Right cardiac atrium (tissue), 5 donors: ENCODE data around the gene ALOXE3. TPM values are rescaled to one million over a fixed set of nuclear protein-coding genes. Genes with fewer than 3 reads are reported as not detected.

Source experiments
- ATAC-seq, 2 donors: fragments of 200-7000 bp; cut with Tn5 transposase; one replicate each; pipeline versions ENCODE4 v1.8.0 to v1.9.1; 2020; ENCODE audit warnings: moderate library complexity in 2 of 2, mild to moderate bottlenecking in 1 of 2
- DNase-seq, 3 donors: peaks; one replicate each; pipeline ENCODE4 v3.0.0-alpha.2; 2020
- H3K27ac ChIP-seq: one replicate; pipeline ENCODE4 v1.5.1; 2013; ENCODE audit warnings: mild to moderate bottlenecking, low read length, control low read depth, moderate library complexity
- H3K27me3 ChIP-seq: one replicate; pipeline ENCODE4 v1.6.1; 2013; ENCODE audit not compliant: control insufficient read depth, insufficient read depth
- H3K4me1 ChIP-seq: one replicate; pipeline ENCODE4 v1.6.1; 2013; ENCODE audit warnings: low read length; ENCODE audit not compliant: control insufficient read depth, insufficient read depth
- H3K4me3 ChIP-seq: one replicate; pipeline ENCODE4 v1.5.1; 2013; ENCODE audit warnings: low read length, control low read depth
- H3K9me3 ChIP-seq: one replicate; pipeline ENCODE4 v1.6.1; 2013; ENCODE audit warnings: low read length; ENCODE audit not compliant: control insufficient read depth
- WGBS: extraction: QIAGEN DNeasy Blood & Tissue Kit; methylation state at CpG from one replicate; pipeline ENCODE4 v1.1.7; 2013; 5-methylcytosine and 5-hydroxymethylcytosine counted together
- intact Hi-C, 4 donors: fragments of 100-400 bp; cut with DNase I; formaldehyde crosslinking; loops; one replicate each; pipeline versions ENCODE4 v1.11.0 to v1.14.0; 2022 to 2023
- polyA plus RNA-seq: library from polyadenylated mRNA; stranded (reverse); fragments of 200-250 nt; gene quantifications from one replicate; pipeline ENCODE4 v1.2.3, GENCODE V29; 2013
- total RNA-seq, 4 donors: library from RNA; stranded (reverse); fragmentation: NEBNext Ultra II Directional; extraction: Animal tissue kit (Norgen Biotek cat#: 25700); gene quantifications; one replicate each; pipeline ENCODE4 v1.2.1, GENCODE V29; 2021
- donor health status: healthy with polysubstance abuse.
- donor health status: DM: no; HTN: yes; CAD: no.
- donor health status: DM: no; HTN: no; CAD: no.
- donor health status: DM: no; HTN: yes; CAD: no; lungs with severe emphysema.
- donor health status: DM: yes; HTN: yes; CAD: no.

The ALOXE3 gene
- total and polyA plus RNA-seq, 5 donors = not detected

DNA sequence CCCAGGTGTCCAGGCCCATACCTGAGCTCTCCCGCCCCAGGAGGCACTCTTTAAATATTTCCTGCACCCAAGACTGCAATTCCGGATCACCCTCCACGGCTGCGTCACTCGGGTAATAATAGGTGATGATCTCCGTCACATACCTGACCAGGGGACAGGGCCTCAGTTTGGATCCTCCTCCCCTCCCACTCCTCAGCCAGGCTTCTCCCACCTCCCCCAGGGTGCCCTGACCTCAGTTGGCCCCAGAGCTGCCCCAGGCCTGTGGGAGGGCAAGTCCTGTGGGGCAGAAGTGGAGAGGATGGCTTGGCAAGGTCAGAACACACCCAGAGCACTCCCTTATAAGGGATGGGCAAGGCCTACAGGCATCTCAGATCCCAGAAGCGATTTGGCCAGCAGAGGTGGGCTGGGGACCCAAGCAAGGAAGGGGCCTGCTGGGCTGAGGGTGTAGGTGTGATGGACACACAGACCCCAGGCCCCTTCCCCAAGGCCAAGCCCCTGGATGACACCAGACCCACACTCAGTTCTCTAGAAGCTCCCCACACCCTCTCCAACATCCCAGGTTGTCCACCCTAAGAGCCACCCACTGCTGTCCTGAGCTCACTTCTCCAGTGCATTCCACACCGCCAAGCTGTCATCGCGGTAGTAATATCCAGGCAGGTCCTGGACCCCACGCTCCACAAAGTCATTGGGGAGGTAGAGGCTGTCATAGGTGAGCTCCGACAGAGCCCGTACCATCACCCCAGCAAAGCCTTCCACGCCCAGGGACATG, 42.6 kb downstream of the ALOXE3 start:
- H3K9me3 ChIP-seq = no peaks in the 10 kb centered on the region
- H3K4me1 ChIP-seq = no peaks in the 10 kb centered on the region
- DNase-seq (no peak), ATAC-seq (no peak)
- no peak overlapping the region for H3K27ac ChIP-seq
- WGBS = 92% methylated on average over 14 of the region's 14 CpGs
- no peak overlapping the region for H3K4me3 ChIP-seq
- no peaks in the 10 kb centered on the region for H3K27me3 ChIP-seq
- intact Hi-C loops = no loop called here

DNA sequence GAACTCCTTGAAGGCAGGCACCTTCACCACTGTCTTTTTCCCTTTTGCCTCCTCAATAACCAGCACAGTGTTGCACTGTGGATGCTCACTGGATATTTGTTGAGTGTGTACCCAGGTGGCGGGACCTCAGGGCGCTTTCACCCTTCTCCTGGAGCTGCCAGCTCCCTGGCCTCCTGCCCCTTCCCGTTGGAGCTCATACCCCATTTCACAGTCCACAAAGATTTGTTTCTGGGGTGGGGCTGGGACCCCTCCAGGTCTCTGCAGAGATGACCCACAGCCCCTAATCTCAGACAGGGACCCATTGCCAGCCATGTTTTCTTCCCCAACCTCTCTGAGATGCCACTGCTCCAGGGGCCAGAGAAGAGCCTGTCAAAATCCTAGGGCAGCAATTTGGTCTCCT, 43.2 kb downstream of the ALOXE3 start:
- DNase-seq (no peak), ATAC-seq (no peak)
- Histone ChIP-seq H3K4me3 (no peak overlapping the region), H3K4me1 (no peaks in the 10 kb centered on the region), H3K27ac (no peak overlapping the region), H3K27me3 (no peaks in the 10 kb centered on the region), H3K9me3 (no peaks in the 10 kb centered on the region)
- WGBS = 89% methylated on average over 3 of the region's 3 CpGs
- intact Hi-C loops = no loop called here

GRCh38 chr17:8074554-8074953, 43.8 kb downstream of the ALOXE3 start:
- WGBS = 40% methylated on average over 7 of the region's 7 CpGs
- ATAC-seq (no peak), DNase-seq (no peak)
- H3K4me1 ChIP-seq = no peaks in the 10 kb centered on the region
- intact Hi-C loops = no loop called here
- H3K27ac ChIP-seq = no peak overlapping the region
- H3K27me3 ChIP-seq = no peaks in the 10 kb centered on the region
- H3K9me3 ChIP-seq = no peaks in the 10 kb centered on the region
- H3K4me3 ChIP-seq = no peak overlapping the region

- no peak overlapping the region for H3K27ac ChIP-seq
- intact Hi-C loops = no loop called here
These were observed 44.5 kb downstream of the ALOXE3 start for GRCh38 chr17:8073627-8074484.

DNA sequence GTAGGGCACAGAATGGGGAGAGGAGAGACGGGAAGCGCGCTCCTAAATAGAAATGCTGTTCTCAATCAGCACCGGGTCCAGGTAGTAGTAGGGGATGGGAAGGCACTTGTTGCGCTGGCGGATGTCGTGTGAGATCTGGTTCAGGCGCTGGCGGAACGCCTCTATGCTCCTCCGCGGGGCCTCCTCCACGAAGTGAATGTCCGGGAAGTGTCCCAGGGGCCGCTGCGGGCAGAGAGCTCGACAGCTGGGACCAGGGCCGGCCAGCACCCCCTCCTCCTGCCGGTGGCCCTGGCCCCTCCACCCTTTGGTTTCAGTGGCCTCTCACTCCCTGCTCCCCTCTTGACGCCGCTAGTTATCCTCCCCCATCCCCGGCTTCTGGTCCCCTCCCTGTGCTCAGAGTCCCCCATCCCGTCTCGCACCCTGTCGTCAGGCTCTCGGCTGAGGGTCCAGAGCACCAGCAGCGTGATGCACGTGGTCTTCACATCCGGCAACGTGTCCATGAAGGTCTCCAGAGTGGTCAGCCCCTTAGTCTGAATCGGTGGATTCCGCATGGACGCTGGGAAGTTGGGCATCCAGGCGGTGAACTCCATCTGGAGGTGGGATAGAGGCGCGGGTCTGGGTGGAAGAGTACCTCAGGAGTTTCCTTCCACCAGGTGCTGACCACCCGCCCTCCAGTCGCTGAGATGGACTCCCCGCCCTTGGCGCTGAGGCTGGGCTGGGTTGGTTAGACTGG, 45.4 kb downstream of the ALOXE3 start:
- Histone ChIP-seq H3K27me3 (no peaks in the 10 kb centered on the region), H3K4me3 (peak overlapping the region; percentile 7), H3K4me1 (no peaks in the 10 kb centered on the region), H3K9me3 (no peaks in the 10 kb centered on the region), H3K27ac (no peak overlapping the region)
- DNase-seq (peak in 2 of 3 donors; percentile 58 to 66), ATAC-seq (peak in 1 of 2 donors; percentile 14)
- 4% methylated on average over 40 of the region's 40 CpGs for WGBS
- intact Hi-C loops = no loop called here

More at GRCh38 chr17:8073627-8074484, 44.5 kb downstream of the ALOXE3 start:
- H3K4me1 ChIP-seq = no peaks in the 10 kb centered on the region
- DNase-seq (peak; percentile 71 to 90 (median 85)), ATAC-seq (peak; percentile 38 to 55)
- WGBS = 5% methylated on average over 28 of the region's 28 CpGs
- no peak overlapping the region for H3K4me3 ChIP-seq
- no peaks in the 10 kb centered on the region for H3K9me3 ChIP-seq
- H3K27me3 ChIP-seq = no peaks in the 10 kb centered on the region

DNA sequence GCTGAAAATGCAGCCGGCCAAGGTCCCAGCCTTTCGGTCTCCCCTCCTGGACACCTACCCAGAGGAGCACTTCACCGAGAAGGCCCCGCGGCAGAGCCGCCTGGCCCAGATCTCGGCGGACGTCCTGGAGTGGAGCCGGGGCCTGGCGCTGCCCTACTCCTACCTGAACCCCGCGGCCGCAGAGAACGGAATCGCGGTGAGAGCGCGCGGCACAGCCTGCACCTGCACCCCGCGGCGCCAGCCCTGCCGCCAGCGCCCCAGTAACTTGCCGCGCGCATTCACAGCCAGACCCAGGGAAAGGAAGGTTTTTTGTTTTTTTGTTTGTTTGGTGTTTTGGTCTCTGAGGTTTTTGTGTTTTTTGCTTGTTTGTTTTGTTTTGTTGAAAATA, 46.0 kb downstream of the ALOXE3 start:
- H3K4me3 ChIP-seq = no peak overlapping the region
- H3K4me1 ChIP-seq = no peaks in the 10 kb centered on the region
- DNase-seq (no peak), ATAC-seq (no peak)
- no peaks in the 10 kb centered on the region for H3K9me3 ChIP-seq
- intact Hi-C loops = no loop called here
- H3K27ac ChIP-seq = no peak overlapping the region
- WGBS = 15% methylated on average over 28 of the region's 28 CpGs
- no peaks in the 10 kb centered on the region for H3K27me3 ChIP-seq

- H3K27me3 ChIP-seq = no peaks in the 10 kb centered on the region
- intact Hi-C loops = no loop called here
- no peak for DNase-seq
These were observed 46.8 kb downstream of the ALOXE3 start for GRCh38 chr17:8071496-8071895.

DNA sequence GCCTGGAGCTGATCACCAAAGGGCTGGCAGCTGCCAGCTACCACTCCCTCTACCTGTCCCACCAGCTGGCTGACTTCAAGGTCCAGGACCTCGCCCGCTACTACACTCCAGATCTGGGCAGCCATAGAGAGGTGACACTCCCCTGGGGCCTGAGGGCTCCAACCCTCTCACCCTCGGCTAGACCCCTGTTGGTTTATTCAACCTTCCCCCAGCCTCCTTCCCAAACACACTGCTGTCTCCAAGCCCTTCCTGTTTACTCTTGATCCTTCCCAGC, 48.8 kb downstream of the ALOXE3 start:
- Histone ChIP-seq H3K4me1 (no peaks in the 10 kb centered on the region), H3K9me3 (no peaks in the 10 kb centered on the region), H3K27me3 (no peaks in the 10 kb centered on the region), H3K27ac (no peak overlapping the region), H3K4me3 (no peak overlapping the region)
- 78% methylated on average over 3 of the region's 3 CpGs for WGBS
- no peak for DNase-seq
- no peak for ATAC-seq
- intact Hi-C loops = no loop called here

More at GRCh38 chr17:8071496-8071895, 46.8 kb downstream of the ALOXE3 start:
- Histone ChIP-seq H3K9me3 (no peaks in the 10 kb centered on the region), H3K4me3 (no peak overlapping the region), H3K4me1 (no peaks in the 10 kb centered on the region), H3K27ac (no peak overlapping the region)
- no peak for ATAC-seq
- 92% methylated on average over 12 of the region's 12 CpGs for WGBS

GRCh38 chr17:8068736-8069586, 49.4 kb downstream of the ALOXE3 start:
- WGBS = 70% methylated on average over 9 of the region's 9 CpGs

DNA sequence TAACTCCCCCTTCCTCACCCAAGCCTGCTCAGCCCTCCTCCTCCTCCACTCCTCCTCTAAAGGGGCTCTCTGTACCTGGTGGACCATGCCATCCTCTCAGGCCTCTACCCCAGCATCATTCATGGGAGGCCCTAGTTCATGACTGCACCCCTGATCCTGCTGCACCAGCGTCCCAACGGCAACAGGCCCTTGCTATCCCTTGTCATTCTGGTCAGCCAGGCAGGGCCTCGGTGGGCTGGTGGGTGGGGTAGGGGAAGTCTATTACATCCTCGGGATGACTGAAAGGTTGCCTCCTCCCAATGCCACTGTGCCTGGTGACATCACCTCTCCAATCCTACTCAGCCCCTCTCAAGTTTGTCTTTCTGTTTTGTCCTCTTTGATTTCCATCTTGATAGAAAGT, 50.5 kb downstream of the ALOXE3 start:
- H3K27ac ChIP-seq = no peak overlapping the region
- DNase-seq (no peak), ATAC-seq (no peak)
- intact Hi-C loops = no loop called here
- H3K4me3 ChIP-seq = no peak overlapping the region
- no peaks in the 10 kb centered on the region for H3K4me1 ChIP-seq
- 70% methylated on average over 4 of the region's 4 CpGs for WGBS
- H3K9me3 ChIP-seq = no peaks in the 10 kb centered on the region
- H3K27me3 ChIP-seq = no peaks in the 10 kb centered on the region

More at GRCh38 chr17:8068736-8069586, 49.4 kb downstream of the ALOXE3 start:
- peak; percentile 50 to 72 for ATAC-seq
- no peak overlapping the region for H3K4me3 ChIP-seq
- peak; percentile 61 to 81 (median 80) for DNase-seq
- H3K27me3 ChIP-seq = no peaks in the 10 kb centered on the region
- intact Hi-C loops = no loop called here
- no peaks in the 10 kb centered on the region for H3K4me1 ChIP-seq
- no peak overlapping the region for H3K27ac ChIP-seq
- no peaks in the 10 kb centered on the region for H3K9me3 ChIP-seq
